H1 (cell line): ENCODE results near the gene SWT1. TPM values are rescaled to one million over a fixed set of nuclear protein-coding genes. Genes with fewer than 3 reads are reported as not detected.

Experiments
- RNF2 ChIP-seq: fragments of 200-900, 300-1000 bp; sonication (generic); IDR thresholded peaks from 2 replicates; pipeline ENCODE4 v1.7.1; 2016; ENCODE audit warnings: borderline replicate concordance, low read depth, mild to moderate bottlenecking, antibody characterized with exemption, low read length; ENCODE audit not compliant: poor library complexity, severe bottlenecking; ENCODE audit errors: missing control alignments
- SIN3A ChIP-seq, 2 experiments: IDR thresholded peaks in 1 of 2; conservative IDR thresholded peaks in 1 of 2; 2 replicates each; pipeline ENCODE4 v1.6.1; 2011 to 2012; ENCODE audit warnings: low read length in 2 of 2, improper control_type of control experiment in 1 of 2, low read depth in 1 of 2, mild to moderate bottlenecking in 1 of 2
- polyA plus RNA-seq, 7 experiments: library from polyadenylated mRNA; depleted of rRNA in 3 of 7; stranded (reverse) in 5 of 7; unstranded in 2 of 7; fragments of >200 nt in 5 of 7; fragments of 200-250 nt in 2 of 7; gene quantifications; 1 replicate in 5 of 7; 2 replicates in 1 of 7; 4 replicates in 1 of 7; pipeline versions ENCODE4 v1.2.1 to v1.2.3, GENCODE V29; 2011 to 2013; ENCODE audit warnings: missing spikeins in 2 of 7, mixed read lengths in 2 of 7
- total RNA-seq: library from RNA; stranded (reverse); fragmentation: NEBNext Ultra II Directional; extraction: Animal tissue kit (Norgen Biotek cat#: 25700); gene quantifications from 2 replicates; pipeline ENCODE4 v1.2.1, GENCODE V29; 2021

Gene SWT1
- total and polyA plus RNA-seq, 2 of the 8 experiments (the other 6 are each of a cell fraction or from before 2014, with no cell fraction given) = 1.4 to 6.2 TPM

DNA sequence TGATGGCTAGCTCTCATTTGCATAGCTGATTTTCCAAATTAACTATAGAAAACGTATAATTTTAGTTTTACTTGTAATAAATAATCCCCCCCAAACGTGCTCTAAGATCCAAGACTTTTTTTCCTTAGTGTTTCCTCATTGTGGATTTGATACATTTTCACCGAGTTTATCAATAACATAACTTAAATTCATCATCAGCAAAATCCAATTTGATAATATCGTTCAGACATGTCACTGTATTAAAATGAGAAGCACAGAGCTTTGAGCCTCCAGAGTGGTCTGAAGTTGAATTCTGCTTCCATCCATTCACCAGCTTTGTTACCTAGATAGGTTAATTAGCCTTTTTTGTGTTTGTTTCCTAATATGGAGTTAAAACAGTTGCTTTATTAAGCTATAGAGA, 108.3 kb downstream of the SWT1 start (continued):
- no peak for TF ChIP-seq RNF2
- TF ChIP-seq SIN3A (conservative IDR thresholded peaks at IDR 0.05 in 1 of 2, IDR thresholded peaks at IDR 0.05 in 1 of 2; ENCODE audit: low read depth in 1 of 2, low read length in 2 of 2) = no peak
